Liver (tissue), 3 donors: Measurements from ENCODE around the gene LRRC51.

Experiments used
- CTCF ChIP-seq: fragments of 150-350 bp; IDR thresholded peaks from 2 replicates; pipeline ENCODE4 v1.5.1; 2017; ENCODE audit warnings: improper control_type of control experiment, low read depth, low read length; ENCODE audit not compliant: missing input control
- EGR1 ChIP-seq, 2 donors: IDR thresholded peaks; 2 replicates each; pipeline ENCODE4 v1.6.1; 2016 to 2018; ENCODE audit warnings: antibody characterized with exemption in 2 of 2, low read depth in 2 of 2
- HNF4A ChIP-seq, 2 donors: conservative IDR thresholded peaks; 2 replicates each; pipeline ENCODE4 v1.6.1; 2016; ENCODE audit warnings: antibody characterized with exemption in 2 of 2, mild to moderate bottlenecking in 2 of 2
- NR2F2 ChIP-seq: IDR thresholded peaks from 2 replicates; pipeline ENCODE4 v1.6.1; 2016; ENCODE audit warnings: antibody characterized with exemption
- SP1 ChIP-seq: IDR thresholded peaks from 2 replicates; pipeline ENCODE4 v1.6.1; 2018; ENCODE audit warnings: antibody characterized with exemption, mild to moderate bottlenecking
- YY1 ChIP-seq: IDR thresholded peaks from 2 replicates; pipeline ENCODE4 v1.6.1; 2016; ENCODE audit warnings: antibody characterized with exemption, mild to moderate bottlenecking
- donor health status: healthy.
- donor health status: healthy.

GRCh38 chr11:72040491-72041363, 39.9 kb upstream of the LRRC51 start:
- TF ChIP-seq CTCF (peak; percentile 3), YY1 (peak; percentile 93), NR2F2 (peak; percentile 14), SP1 (peak; percentile 67), HNF4A (conservative IDR thresholded peaks at IDR 0.05) (peak; percentile 38 to 43), EGR1 (IDR thresholded peaks at IDR 0.05; ENCODE audit: low read depth in 2 of 2) (peak in 1 of 2 donors; percentile 45)
